NCI-H187 (cell line): Measurements from ENCODE around the gene ANXA8L1.
"Not testable (repeated sequence)": the region's sequence is repeated elsewhere in the genome, so short reads cannot be mapped to it uniquely, and the experiment has no call there.

ENCODE experiments used
- DNase-seq, 2 experiments: peaks; one replicate each; lab custom pipeline; 2025; lab: John Stamatoyannopoulos, UW

ANXA8L1 gene

DNA sequence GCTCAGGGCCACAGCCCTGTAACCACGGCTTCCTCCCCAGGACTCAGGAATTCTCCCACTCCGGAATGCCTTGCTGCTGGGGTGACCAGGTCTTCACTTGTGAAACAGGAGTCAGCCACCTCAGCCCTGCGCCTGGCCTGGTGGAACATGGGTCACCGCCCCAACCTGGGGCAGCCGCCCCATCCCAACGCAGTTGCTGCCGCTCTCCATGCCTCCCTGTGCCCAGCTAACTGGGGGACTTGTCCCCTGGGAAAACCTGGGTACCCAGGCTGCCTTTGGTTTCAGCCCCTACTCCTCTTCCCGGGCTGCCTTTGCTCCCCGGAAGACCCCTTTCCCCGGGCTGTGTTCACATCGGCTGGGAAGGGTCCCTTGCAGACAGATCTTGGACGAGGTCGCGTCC is 22.2 kb downstream of the ANXA8L1 start:
- DNase-seq = not testable (repeated sequence)

DNA sequence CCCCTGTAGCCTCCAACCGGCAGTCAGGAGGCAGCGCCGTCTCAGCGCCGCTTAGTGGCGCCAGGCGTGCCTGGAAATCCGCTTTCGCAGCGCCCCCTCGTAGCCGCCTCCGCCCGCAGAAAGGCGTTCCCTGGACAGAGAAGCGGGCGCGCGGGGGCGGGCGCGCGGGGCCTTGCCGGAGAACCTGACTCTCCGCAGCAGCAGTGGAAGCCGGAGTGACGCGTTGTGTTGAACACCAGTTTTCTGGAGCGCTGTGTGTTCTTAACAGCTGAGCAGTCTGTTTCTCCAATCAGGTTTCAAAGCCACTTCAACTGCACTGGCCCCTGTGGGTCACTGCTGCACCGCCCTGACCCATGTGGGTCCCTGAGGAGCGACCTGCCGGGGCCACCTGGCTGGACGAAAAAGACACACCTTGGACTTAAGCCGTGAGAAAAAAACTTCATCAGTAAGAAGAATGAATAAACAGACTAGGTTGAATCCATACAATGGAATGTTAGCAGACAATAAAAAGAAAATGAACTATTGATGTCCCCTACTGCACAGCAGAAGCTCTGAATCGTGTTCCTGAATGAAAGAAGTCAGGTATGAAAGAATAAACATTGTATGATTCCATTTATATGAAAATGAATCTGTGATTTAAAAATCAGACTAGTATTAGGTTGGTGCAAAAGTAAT is 22.8 kb downstream of the ANXA8L1 start:
- DNase-seq = not testable (repeated sequence)

DNA sequence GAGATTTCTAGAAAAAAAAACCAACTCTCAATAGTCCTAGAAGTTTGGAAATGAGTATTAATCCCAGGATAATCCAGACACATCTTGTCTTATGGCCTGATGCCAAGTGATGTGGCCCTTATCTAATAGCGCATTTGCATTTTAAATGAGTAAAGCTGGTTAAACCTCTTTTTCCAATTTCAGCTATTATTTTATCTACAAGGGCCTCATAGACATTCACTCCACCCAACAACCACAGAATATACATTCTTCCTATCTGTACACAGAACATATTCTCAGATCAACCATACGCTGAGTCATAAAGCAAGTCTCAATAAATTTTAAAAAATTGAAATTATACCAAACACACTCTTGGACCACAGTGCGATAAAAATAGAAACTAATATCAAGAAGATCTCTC is 34.0 kb downstream of the ANXA8L1 start:
- DNase-seq = not testable (repeated sequence)

DNA sequence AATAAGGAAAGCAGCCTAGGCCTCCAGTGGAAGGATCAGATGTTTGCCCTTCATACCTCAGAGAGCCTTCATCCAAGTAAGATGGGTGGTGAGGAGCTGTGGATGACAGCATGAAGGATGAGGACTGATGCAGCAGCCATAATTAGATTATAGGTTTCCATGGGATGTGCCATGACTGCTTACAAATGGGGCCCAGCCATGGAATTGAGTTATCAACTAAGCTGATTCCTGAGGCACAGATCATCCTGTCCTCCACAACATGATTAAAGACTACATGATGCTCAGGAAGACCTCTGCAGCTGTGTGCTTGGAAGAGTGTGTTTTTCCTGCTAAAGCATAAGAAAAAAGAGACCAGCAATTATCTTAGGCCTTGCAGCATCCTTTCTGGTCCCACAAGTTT is 35.5 kb downstream of the ANXA8L1 start:
- not testable (repeated sequence) for DNase-seq

DNA sequence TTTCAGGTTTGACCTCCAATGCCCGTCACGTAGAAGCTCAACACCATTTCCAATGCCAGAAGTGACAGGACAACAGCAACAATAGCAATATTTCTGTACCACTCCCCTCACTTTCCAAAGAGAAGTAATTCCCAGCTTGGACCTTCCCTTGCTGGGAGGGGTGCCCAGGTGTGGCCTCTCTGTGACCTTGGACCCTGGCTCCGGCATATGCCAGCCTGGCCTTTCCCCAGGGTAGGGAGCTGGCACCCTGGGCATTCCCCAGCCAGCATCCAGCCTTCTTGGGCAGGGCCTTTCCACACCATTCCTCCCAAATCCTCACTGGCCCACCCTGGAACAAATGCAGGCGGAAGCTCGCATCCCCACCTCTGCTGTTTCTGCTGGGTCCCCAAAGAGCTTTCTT is 37.1 kb downstream of the ANXA8L1 start:
- not testable (repeated sequence) for DNase-seq

DNA sequence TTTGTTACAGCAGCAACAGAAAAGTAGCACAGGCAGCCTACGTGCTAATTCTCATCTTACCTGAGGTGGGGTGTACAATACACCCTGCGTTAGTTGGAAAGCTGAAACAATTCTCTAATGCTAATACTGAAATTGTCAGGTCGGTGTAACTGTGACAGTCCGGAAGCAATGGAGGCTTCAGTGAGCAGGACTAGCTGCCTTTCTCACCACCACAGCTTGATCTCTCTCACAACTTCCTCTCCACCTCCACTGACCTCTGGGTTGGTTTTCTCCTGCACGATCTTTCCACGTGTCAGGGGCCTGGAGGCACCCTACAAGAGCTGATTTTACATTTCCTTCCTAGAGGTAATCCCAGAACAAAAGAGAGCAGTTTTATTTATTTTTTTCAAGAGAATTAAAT is 39.7 kb downstream of the ANXA8L1 start:
- DNase-seq = not testable (repeated sequence)

DNA sequence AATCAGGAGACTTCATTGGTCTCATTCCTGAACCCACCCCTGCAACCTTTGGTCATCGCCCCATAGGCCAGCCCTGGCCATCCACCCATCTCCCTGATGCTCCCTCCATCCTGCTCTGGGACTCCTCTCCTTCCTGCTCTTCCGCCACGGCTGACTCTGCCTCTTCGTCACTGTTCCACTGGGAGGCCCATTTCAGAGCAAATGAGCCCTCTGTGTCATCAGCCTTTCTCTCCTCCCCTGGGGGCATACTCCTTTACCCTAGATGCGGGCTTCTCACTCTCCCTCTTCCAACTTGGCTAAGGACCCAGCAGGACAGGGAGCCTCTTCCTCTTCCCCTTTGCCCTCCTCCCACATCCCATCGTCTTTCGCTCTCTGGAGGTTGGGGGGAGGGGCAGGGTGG is 42.7 kb downstream of the ANXA8L1 start:
- DNase-seq = not testable (repeated sequence)

DNA sequence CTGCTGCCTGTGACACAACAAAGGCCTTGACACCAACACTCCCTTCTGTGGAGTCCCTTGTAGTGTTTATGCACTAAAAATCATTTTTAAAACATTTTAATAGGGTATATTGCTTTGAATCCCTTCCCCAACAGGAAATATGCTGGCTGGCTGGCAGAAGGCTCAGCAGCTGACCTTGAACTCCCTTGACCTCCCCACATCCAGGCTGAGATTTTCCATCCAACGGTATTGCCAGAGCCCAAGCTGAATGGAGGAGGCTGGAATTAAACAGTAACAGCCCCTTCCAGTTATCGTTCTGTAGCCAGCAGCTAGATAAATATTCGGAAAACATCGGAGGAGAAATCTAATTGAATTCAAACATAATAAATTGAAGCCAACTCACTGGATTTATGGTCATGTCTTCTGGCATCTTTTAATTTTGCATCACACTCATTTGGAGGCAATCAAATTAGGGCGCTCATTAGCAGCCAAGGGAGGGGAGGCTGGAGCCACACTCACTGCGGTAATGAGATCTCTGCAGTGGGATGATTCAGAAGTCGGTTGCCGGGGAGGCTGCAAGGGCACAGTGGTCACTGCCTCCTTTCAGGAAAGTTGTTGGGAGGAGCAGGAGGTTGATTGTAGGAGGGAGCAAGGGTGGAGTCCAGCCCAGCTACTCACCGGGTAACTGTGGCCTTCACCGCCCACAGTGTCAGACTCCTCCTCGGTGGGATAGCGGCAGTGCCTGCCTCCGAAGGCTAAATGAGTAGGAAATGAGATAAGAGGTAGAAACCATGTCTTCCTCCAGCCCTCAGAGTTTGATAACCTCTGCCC is 44.2 kb downstream of the ANXA8L1 start:
- not testable (repeated sequence) for DNase-seq

DNA sequence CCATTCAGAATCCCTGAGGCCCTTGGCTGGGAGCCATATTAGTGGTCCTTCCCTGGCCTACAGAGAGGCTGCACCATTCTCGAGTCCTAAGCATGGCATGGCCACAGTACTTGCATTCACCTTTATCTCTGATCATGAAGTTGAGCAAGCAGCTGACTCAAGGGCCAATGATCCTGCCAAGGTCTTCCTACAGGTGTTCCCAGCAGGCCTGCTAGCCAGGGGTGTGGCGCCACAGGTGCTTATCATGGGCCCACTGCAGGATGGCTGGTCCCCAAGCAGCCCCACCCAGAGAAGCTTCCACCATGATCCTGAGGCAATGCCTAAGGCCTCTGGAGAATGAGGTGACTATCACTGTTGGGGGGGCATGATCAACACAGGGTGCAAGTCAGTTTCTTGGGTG is 48.0 kb downstream of the ANXA8L1 start:
- not testable (repeated sequence) for DNase-seq

DNA sequence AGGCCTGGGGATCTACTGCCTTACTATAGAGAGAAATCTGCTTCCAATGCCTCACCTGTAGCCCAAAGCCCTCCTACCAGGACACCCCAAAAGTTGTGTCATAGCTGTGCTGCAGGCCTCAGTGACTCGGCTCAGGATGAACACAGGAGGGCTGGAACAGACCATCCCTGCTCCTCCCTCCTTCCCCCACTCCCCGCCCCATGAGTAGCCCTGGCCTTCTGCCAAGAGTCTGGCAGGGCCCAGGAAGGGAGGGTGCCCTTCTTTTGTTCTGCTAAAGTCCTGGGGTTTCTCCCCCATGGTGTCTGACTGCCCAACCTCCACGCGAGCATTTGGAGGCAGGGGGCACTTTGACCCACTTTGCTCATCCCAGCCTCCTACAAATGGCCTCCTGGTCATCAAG is 65.4 kb downstream of the ANXA8L1 start:
- DNase-seq = not testable (repeated sequence)
